HAP-1 (cell line): ENCODE results near the gene MYO5A.
"Not testable (repeated sequence)": the region's sequence is repeated elsewhere in the genome, so short reads cannot be mapped to it uniquely, and the experiment has no call there.

Experiments
- DNase-seq, 2 experiments: peaks; one replicate each; pipeline ENCODE4 v3.0.0-alpha.2; 2016 to 2020; ENCODE audit warnings: low spot score in 2 of 2
- H3K27me3 ChIP-seq: fragments of 250-450 bp; sonication (Bioruptor Pico); 2 replicates; pipeline ENCODE4 v1.5.1; 2020; ENCODE audit warnings: low read depth, mild to moderate bottlenecking, moderate library complexity
- H3K36me3 ChIP-seq: fragments of 250-450 bp; sonication (Bioruptor Pico); replicated peaks from 2 replicates; pipeline ENCODE4 v1.5.1; 2020; ENCODE audit warnings: mild to moderate bottlenecking
- H3K4me1 ChIP-seq: fragments of 250-450 bp; sonication (Bioruptor Pico); 2 replicates; pipeline ENCODE4 v1.5.1; 2020; ENCODE audit warnings: mild to moderate bottlenecking
- H3K4me3 ChIP-seq: fragments of 250-450 bp; sonication (Bioruptor Pico); 2 replicates; pipeline ENCODE4 v1.5.1; 2020; ENCODE audit warnings: mild to moderate bottlenecking, moderate library complexity
- H3K9me3 ChIP-seq: fragments of 250-450 bp; sonication (Bioruptor Pico); 2 replicates; pipeline ENCODE4 v1.5.1; 2020; ENCODE audit warnings: mild to moderate bottlenecking, moderate library complexity
- in situ Hi-C: fragments of 300-500 bp; cut with MboI; formaldehyde crosslinking; loops from 3 replicates; pipeline ENCODE4 v1.14.3; 2020; ENCODE audit warnings: low sequenced_read_pairs, inconsistent platforms, mixed read lengths

MYO5A gene

GRCh38 chr15:52527196-52527910, 1.3 kb downstream of the MYO5A start:
- peak overlapping the region; percentile 85 for H3K4me3 ChIP-seq
- no peak for DNase-seq
- in situ Hi-C loops = no loop called here
- no peaks in the 10 kb centered on the region for H3K36me3 ChIP-seq
- H3K4me1 ChIP-seq = peaks cover 33% of the 10 kb centered on the region
- H3K9me3 ChIP-seq = no peaks in the 10 kb centered on the region
- no peaks in the 10 kb centered on the region for H3K27me3 ChIP-seq

GRCh38 chr15:52524223-52525136, 4.2 kb downstream of the MYO5A start:
- DNase-seq = no peak
- no peaks in the 10 kb centered on the region for H3K36me3 ChIP-seq
- no peaks in the 10 kb centered on the region for H3K27me3 ChIP-seq
- in situ Hi-C loops = no loop called here
- H3K4me1 ChIP-seq = peaks cover 34% of the 10 kb centered on the region
- no peak overlapping the region for H3K4me3 ChIP-seq
- H3K9me3 ChIP-seq = no peaks in the 10 kb centered on the region

GRCh38 chr15:52523647-52524046, 5.0 kb downstream of the MYO5A start:
- no peak for DNase-seq
- no peaks in the 10 kb centered on the region for H3K27me3 ChIP-seq
- in situ Hi-C loops = no loop called here
- no peaks in the 10 kb centered on the region for H3K36me3 ChIP-seq
- H3K4me3 ChIP-seq = no peak overlapping the region
- no peaks in the 10 kb centered on the region for H3K9me3 ChIP-seq
- H3K4me1 ChIP-seq = peaks cover 33% of the 10 kb centered on the region

- Histone ChIP-seq H3K4me1 (peaks cover 38% of the 10 kb centered on the region), H3K27me3 (no peaks in the 10 kb centered on the region), H3K9me3 (no peaks in the 10 kb centered on the region), H3K36me3 (no peaks in the 10 kb centered on the region), H3K4me3 (no peak overlapping the region)
- no peak for DNase-seq
- in situ Hi-C loops = no loop called here
Measured at GRCh38 chr15:52523192-52523591, 5.5 kb downstream of the MYO5A start.

- no peak overlapping the region for H3K4me3 ChIP-seq
- H3K36me3 ChIP-seq = no peaks in the 10 kb centered on the region
- H3K9me3 ChIP-seq = no peaks in the 10 kb centered on the region
- no peaks in the 10 kb centered on the region for H3K27me3 ChIP-seq
- in situ Hi-C loops = no loop called here
- H3K4me1 ChIP-seq = peaks cover 39% of the 10 kb centered on the region
- DNase-seq = no peak
Measured at GRCh38 chr15:52521682-52522081, 7.0 kb downstream of the MYO5A start.

GRCh38 chr15:52520421-52520820, 8.3 kb downstream of the MYO5A start:
- peaks cover 44% of the 10 kb centered on the region for H3K4me1 ChIP-seq
- no peaks in the 10 kb centered on the region for H3K27me3 ChIP-seq
- in situ Hi-C loops = no loop called here
- H3K36me3 ChIP-seq = no peaks in the 10 kb centered on the region
- H3K9me3 ChIP-seq = no peaks in the 10 kb centered on the region
- no peak overlapping the region for H3K4me3 ChIP-seq
- DNase-seq = no peak

- Histone ChIP-seq H3K4me1 (peaks cover 40% of the 10 kb centered on the region), H3K27me3 (no peaks in the 10 kb centered on the region), H3K36me3 (no peaks in the 10 kb centered on the region), H3K9me3 (no peaks in the 10 kb centered on the region), H3K4me3 (no peak overlapping the region)
- DNase-seq = no peak
- in situ Hi-C loops = no loop called here
Measured at GRCh38 chr15:52518487-52519371, 10.0 kb downstream of the MYO5A start.

- in situ Hi-C loops = no loop called here
- DNase-seq = peak; percentile 31 to 86
- Histone ChIP-seq H3K4me3 (no peak overlapping the region), H3K36me3 (no peaks in the 10 kb centered on the region), H3K9me3 (no peaks in the 10 kb centered on the region), H3K4me1 (peaks cover 26% of the 10 kb centered on the region), H3K27me3 (no peaks in the 10 kb centered on the region)
Measured at GRCh38 chr15:52517014-52517413, 11.7 kb downstream of the MYO5A start.

- DNase-seq = no peak
- peaks cover 25% of the 10 kb centered on the region for H3K4me1 ChIP-seq
- H3K4me3 ChIP-seq = no peak overlapping the region
- no peaks in the 10 kb centered on the region for H3K27me3 ChIP-seq
- no peaks in the 10 kb centered on the region for H3K36me3 ChIP-seq
- in situ Hi-C loops = no loop called here
- H3K9me3 ChIP-seq = no peaks in the 10 kb centered on the region
Measured at GRCh38 chr15:52515343-52515742, 13.3 kb downstream of the MYO5A start.

GRCh38 chr15:52514482-52514881, 14.2 kb downstream of the MYO5A start:
- Histone ChIP-seq H3K4me1 (peaks cover 25% of the 10 kb centered on the region), H3K4me3 (no peak overlapping the region), H3K9me3 (no peaks in the 10 kb centered on the region), H3K36me3 (no peaks in the 10 kb centered on the region), H3K27me3 (no peaks in the 10 kb centered on the region)
- no peak for DNase-seq
- in situ Hi-C loops = no loop called here

- H3K4me3 ChIP-seq, H3K27me3 ChIP-seq, DNase-seq, in situ Hi-C loops, H3K9me3 ChIP-seq, H3K36me3 ChIP-seq: not testable (repeated sequence)
- H3K4me1 ChIP-seq = peaks cover 24% of the 10 kb centered on the region
Measured at GRCh38 chr15:52512869-52513268, 15.8 kb downstream of the MYO5A start.

- peaks cover 10% of the 10 kb centered on the region for H3K4me1 ChIP-seq
- H3K27me3 ChIP-seq = no peaks in the 10 kb centered on the region
- H3K4me3 ChIP-seq = no peak overlapping the region
- H3K9me3 ChIP-seq = no peaks in the 10 kb centered on the region
- in situ Hi-C loops = no loop called here
- DNase-seq = no peak
- H3K36me3 ChIP-seq = no peaks in the 10 kb centered on the region
Measured at GRCh38 chr15:52511084-52511483, 17.6 kb downstream of the MYO5A start.

GRCh38 chr15:52509500-52510245, 19.0 kb downstream of the MYO5A start:
- peaks cover 6% of the 10 kb centered on the region for H3K4me1 ChIP-seq
- DNase-seq = no peak
- H3K9me3 ChIP-seq = no peaks in the 10 kb centered on the region
- no peak overlapping the region for H3K4me3 ChIP-seq
- in situ Hi-C loops = no loop called here
- no peaks in the 10 kb centered on the region for H3K27me3 ChIP-seq
- H3K36me3 ChIP-seq = no peaks in the 10 kb centered on the region
